Liver (tissue), 9 donors: ENCODE data around the gene RELL1. TPM values are rescaled to one million over a fixed set of nuclear protein-coding genes. Genes with fewer than 3 reads are reported as not detected.

Experiments
- DNase-seq: peaks from one replicate; pipeline ENCODE4 v3.0.0-alpha.2; 2017; ENCODE audit warnings: low spot score
- H3K27ac ChIP-seq, 2 donors: one replicate each; pipeline ENCODE4 v1.7.0; 2013; ENCODE audit warnings: inconsistent platforms in 2 of 2, low read length in 2 of 2, control low read depth in 1 of 2, low read depth in 1 of 2, mild to moderate bottlenecking in 1 of 2
- H3K27me3 ChIP-seq, 4 donors: one replicate each; pipeline versions ENCODE4 v1.6.1 to v1.7.0; 2013; ENCODE audit warnings: low read length in 3 of 4, inconsistent platforms in 1 of 4, mild to moderate bottlenecking in 1 of 4, moderate library complexity in 1 of 4; ENCODE audit not compliant: control insufficient read depth in 4 of 4, insufficient read depth in 4 of 4
- H3K36me3 ChIP-seq, 4 donors: one replicate each; pipeline versions ENCODE4 v1.6.1 to v1.7.0; 2013; ENCODE audit warnings: low read length in 3 of 4, mild to moderate bottlenecking in 3 of 4, low read depth in 1 of 4, moderate library complexity in 1 of 4; ENCODE audit not compliant: control insufficient read depth in 4 of 4, insufficient read depth in 3 of 4
- H3K4me1 ChIP-seq, 4 donors: one replicate each; pipeline versions ENCODE4 v1.6.1 to v1.7.0; 2013; ENCODE audit warnings: low read length in 3 of 4, mild to moderate bottlenecking in 3 of 4, moderate library complexity in 1 of 4; ENCODE audit not compliant: control insufficient read depth in 4 of 4, insufficient read depth in 4 of 4
- H3K4me3 ChIP-seq, 3 donors: one replicate each; pipeline versions ENCODE4 v1.6.1 to v1.7.0; 2013; ENCODE audit warnings: low read length in 3 of 3, control low read depth in 1 of 3, low read depth in 1 of 3, mild to moderate bottlenecking in 1 of 3
- H3K9ac ChIP-seq, 2 donors: one replicate each; pipeline ENCODE4 v1.7.0; 2013; ENCODE audit warnings: low read length in 2 of 2, mild to moderate bottlenecking in 2 of 2, moderate library complexity in 2 of 2, control low read depth in 1 of 2, low read depth in 1 of 2
- H3K9me3 ChIP-seq, 4 donors: one replicate each; pipeline versions ENCODE4 v1.6.1 to v1.7.0; 2013; ENCODE audit warnings: low read length in 3 of 4; ENCODE audit not compliant: control insufficient read depth in 4 of 4
- EGR1 ChIP-seq, 2 donors: IDR thresholded peaks; 2 replicates each; pipeline ENCODE4 v1.6.1; 2016 to 2018; ENCODE audit warnings: antibody characterized with exemption in 2 of 2, low read depth in 2 of 2
- FOXA1 ChIP-seq: IDR thresholded peaks from 2 replicates; pipeline ENCODE4 v1.6.1; 2016; ENCODE audit warnings: antibody characterized with exemption
- FOXA2 ChIP-seq: IDR thresholded peaks from 2 replicates; pipeline ENCODE4 v1.6.1; 2016; ENCODE audit warnings: antibody characterized with exemption
- GABPA ChIP-seq, 2 donors: IDR thresholded peaks in 1 of 2; conservative IDR thresholded peaks in 1 of 2; 2 replicates each; pipeline ENCODE4 v1.6.1; 2016; ENCODE audit warnings: antibody characterized with exemption in 2 of 2, mild to moderate bottlenecking in 1 of 2, moderate library complexity in 1 of 2
- HNF4A ChIP-seq, 2 donors: conservative IDR thresholded peaks; 2 replicates each; pipeline ENCODE4 v1.6.1; 2016; ENCODE audit warnings: antibody characterized with exemption in 2 of 2, mild to moderate bottlenecking in 2 of 2
- HNF4G ChIP-seq: IDR thresholded peaks from 2 replicates; pipeline ENCODE4 v1.6.1; 2016; ENCODE audit warnings: antibody characterized with exemption
- JUND ChIP-seq, 2 donors: IDR thresholded peaks; 2 replicates each; pipeline ENCODE4 v1.6.1; 2016; ENCODE audit warnings: antibody characterized with exemption in 2 of 2
- NR2F2 ChIP-seq: IDR thresholded peaks from 2 replicates; pipeline ENCODE4 v1.6.1; 2016; ENCODE audit warnings: antibody characterized with exemption
- RAD21 ChIP-seq, 2 donors: IDR thresholded peaks; 2 replicates each; pipeline ENCODE4 v1.6.1; 2016; ENCODE audit warnings: antibody characterized with exemption in 2 of 2, mild to moderate bottlenecking in 2 of 2
- RXRA ChIP-seq, 2 donors: IDR thresholded peaks; 2 replicates each; pipeline ENCODE4 v1.6.1; 2017 to 2018; ENCODE audit warnings: antibody characterized with exemption in 2 of 2, mild to moderate bottlenecking in 1 of 2
- SP1 ChIP-seq: IDR thresholded peaks from 2 replicates; pipeline ENCODE4 v1.6.1; 2018; ENCODE audit warnings: antibody characterized with exemption, mild to moderate bottlenecking
- TAF1 ChIP-seq: conservative IDR thresholded peaks from 2 replicates; pipeline ENCODE4 v1.6.1; 2016; ENCODE audit warnings: antibody characterized with exemption, mild to moderate bottlenecking
- YY1 ChIP-seq: IDR thresholded peaks from 2 replicates; pipeline ENCODE4 v1.6.1; 2016; ENCODE audit warnings: antibody characterized with exemption, mild to moderate bottlenecking
- WGBS: extraction: QIAGEN DNeasy Blood & Tissue Kit; methylation state at CpG from one replicate; pipeline ENCODE4 v1.1.7; 2013; 5-methylcytosine and 5-hydroxymethylcytosine counted together
- polyA plus RNA-seq, 2 donors: library from polyadenylated mRNA; stranded (reverse) in 1 of 2; unstranded in 1 of 2; fragments of 200-250 nt in 1 of 2; fragments of >200 nt in 1 of 2; fragmentation: Nextera tagmentation in 1 of 2; extraction: Ambion mirVana in 1 of 2; gene quantifications; one replicate each; pipeline versions ENCODE4 v1.2.1 to v1.2.3, GENCODE V29; 2013 to 2015
- total RNA-seq, 2 donors: library from RNA; depleted of rRNA; stranded (reverse); fragments of >200 nt; gene quantifications; one replicate each; pipeline ENCODE4 v1.2.3, GENCODE V29; 2014
- TF ChIP-seq, protein P1 (sequence below): fragments of 150-350 bp; IDR thresholded peaks from 2 replicates; pipeline ENCODE4 v1.5.1; 2017; ENCODE audit warnings: improper control_type of control experiment, low read depth, low read length; ENCODE audit not compliant: missing input control
- TF ChIP-seq, protein P2 (sequence below): IDR thresholded peaks from 2 replicates; pipeline ENCODE4 v1.6.1; 2016; ENCODE audit warnings: antibody characterized with exemption
- TF ChIP-seq, protein P3 (sequence below): IDR thresholded peaks from 2 replicates; pipeline ENCODE4 v1.6.1; 2016; ENCODE audit warnings: antibody characterized with exemption
- TF ChIP-seq, protein P4 (sequence below): IDR thresholded peaks from 2 replicates; pipeline ENCODE4 v1.6.1; 2016; ENCODE audit warnings: antibody characterized with exemption
- TF ChIP-seq, protein P5 (sequence below): IDR thresholded peaks from 2 replicates; pipeline ENCODE4 v1.6.1; 2016; ENCODE audit warnings: antibody characterized with exemption, mild to moderate bottlenecking
- donor health status: healthy.
- donor health status: healthy.
- donor health status: healthy.
- donor health status: healthy.
- donor health status: healthy.

RELL1 gene
- total and polyA plus RNA-seq, 4 donors, result 1.5 to 16.8 (median 7.3) TPM

DNA sequence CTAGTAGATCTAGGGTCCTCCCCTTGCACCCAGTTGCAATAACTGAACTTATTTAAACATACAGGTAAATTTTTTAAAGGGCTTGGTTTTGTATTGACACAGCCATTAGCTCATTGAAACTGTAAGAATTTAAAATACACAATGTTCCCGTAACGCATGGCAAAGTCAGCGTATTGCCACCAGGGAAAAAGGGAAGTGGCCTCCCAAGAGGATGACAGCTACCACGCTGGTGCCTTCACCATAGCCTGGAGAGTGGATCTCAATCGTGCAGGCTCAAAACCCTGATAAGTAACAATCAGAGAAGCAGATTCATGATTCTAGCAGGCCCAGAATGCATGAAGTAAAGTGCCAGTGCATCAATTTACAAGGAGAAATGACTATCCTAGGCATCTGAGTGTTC is 49.4 kb upstream of the RELL1 start:
- Histone ChIP-seq H3K9ac (no peak overlapping the region), H3K27ac (no peak overlapping the region), H3K4me1 (peaks cover 0 to 10% (median 5%) of the 10 kb centered on the region in 4 donors), H3K36me3 (no peaks in the 10 kb centered on the region), H3K4me3 (no peak overlapping the region), H3K27me3 (no peaks in the 10 kb centered on the region), H3K9me3 (no peaks in the 10 kb centered on the region)
- TF ChIP-seq FOXA1 (no peak), GABPA (IDR thresholded peaks at IDR 0.05 in 1 of 2, conservative IDR thresholded peaks at IDR 0.05 in 1 of 2) (no peak), HNF4G (no peak), SP1 (no peak), NR2F2 (no peak), EGR1 (IDR thresholded peaks at IDR 0.05; ENCODE audit: low read depth in 2 of 2) (no peak), FOXA2 (no peak), RXRA (IDR thresholded peaks at IDR 0.05) (no peak), YY1 (no peak), HNF4A (conservative IDR thresholded peaks at IDR 0.05) (no peak)
- TF ChIP-seq, protein P1, sequence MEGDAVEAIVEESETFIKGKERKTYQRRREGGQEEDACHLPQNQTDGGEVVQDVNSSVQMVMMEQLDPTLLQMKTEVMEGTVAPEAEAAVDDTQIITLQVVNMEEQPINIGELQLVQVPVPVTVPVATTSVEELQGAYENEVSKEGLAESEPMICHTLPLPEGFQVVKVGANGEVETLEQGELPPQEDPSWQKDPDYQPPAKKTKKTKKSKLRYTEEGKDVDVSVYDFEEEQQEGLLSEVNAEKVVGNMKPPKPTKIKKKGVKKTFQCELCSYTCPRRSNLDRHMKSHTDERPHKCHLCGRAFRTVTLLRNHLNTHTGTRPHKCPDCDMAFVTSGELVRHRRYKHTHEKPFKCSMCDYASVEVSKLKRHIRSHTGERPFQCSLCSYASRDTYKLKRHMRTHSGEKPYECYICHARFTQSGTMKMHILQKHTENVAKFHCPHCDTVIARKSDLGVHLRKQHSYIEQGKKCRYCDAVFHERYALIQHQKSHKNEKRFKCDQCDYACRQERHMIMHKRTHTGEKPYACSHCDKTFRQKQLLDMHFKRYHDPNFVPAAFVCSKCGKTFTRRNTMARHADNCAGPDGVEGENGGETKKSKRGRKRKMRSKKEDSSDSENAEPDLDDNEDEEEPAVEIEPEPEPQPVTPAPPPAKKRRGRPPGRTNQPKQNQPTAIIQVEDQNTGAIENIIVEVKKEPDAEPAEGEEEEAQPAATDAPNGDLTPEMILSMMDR, result no peak
- TF ChIP-seq, protein P2, sequence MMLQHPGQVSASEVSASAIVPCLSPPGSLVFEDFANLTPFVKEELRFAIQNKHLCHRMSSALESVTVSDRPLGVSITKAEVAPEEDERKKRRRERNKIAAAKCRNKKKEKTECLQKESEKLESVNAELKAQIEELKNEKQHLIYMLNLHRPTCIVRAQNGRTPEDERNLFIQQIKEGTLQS, result no peak
- TF ChIP-seq, protein P3, sequence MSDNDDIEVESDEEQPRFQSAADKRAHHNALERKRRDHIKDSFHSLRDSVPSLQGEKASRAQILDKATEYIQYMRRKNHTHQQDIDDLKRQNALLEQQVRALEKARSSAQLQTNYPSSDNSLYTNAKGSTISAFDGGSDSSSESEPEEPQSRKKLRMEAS, result no peak
- TF ChIP-seq, protein P4, sequence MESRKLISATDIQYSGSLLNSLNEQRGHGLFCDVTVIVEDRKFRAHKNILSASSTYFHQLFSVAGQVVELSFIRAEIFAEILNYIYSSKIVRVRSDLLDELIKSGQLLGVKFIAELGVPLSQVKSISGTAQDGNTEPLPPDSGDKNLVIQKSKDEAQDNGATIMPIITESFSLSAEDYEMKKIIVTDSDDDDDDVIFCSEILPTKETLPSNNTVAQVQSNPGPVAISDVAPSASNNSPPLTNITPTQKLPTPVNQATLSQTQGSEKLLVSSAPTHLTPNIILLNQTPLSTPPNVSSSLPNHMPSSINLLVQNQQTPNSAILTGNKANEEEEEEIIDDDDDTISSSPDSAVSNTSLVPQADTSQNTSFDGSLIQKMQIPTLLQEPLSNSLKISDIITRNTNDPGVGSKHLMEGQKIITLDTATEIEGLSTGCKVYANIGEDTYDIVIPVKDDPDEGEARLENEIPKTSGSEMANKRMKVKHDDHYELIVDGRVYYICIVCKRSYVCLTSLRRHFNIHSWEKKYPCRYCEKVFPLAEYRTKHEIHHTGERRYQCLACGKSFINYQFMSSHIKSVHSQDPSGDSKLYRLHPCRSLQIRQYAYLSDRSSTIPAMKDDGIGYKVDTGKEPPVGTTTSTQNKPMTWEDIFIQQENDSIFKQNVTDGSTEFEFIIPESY, result no peak
- WGBS, result 88% methylated on average over 5 of the region's 5 CpGs
- DNase-seq, result no peak

DNA sequence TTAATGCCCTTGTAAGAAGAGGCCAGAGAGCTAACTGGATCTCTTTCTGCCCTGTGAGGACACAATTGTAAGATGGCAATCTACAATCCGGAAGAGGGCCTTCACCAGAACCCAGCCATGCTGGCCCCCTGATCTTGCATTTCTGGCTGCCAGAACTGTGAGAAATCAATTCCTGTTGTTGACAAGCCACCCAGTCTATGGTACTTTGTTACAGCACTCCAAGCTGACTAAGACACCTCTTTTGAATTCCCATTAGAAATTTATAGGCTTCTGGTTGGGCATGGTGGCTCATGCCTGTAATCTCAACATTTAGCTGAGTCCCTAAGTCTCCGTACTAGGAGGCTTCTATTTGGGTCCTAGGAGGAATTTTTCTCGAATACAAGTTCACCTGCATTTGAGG is 48.8 kb upstream of the RELL1 start:
- WGBS, result 94% methylated on average over 3 of the region's 3 CpGs
- no peaks in the 10 kb centered on the region for H3K9me3 ChIP-seq
- peaks cover 0 to 10% (median 5%) of the 10 kb centered on the region in 4 donors for H3K4me1 ChIP-seq
- DNase-seq, result no peak
- no peaks in the 10 kb centered on the region for H3K36me3 ChIP-seq
- no peak overlapping the region for H3K27ac ChIP-seq
- H3K9ac ChIP-seq, result no peak overlapping the region
- no peaks in the 10 kb centered on the region for H3K27me3 ChIP-seq
- H3K4me3 ChIP-seq, result no peak overlapping the region
- no peak for TF ChIP-seq EGR1 (IDR thresholded peaks at IDR 0.05; ENCODE audit: low read depth in 2 of 2)
- no peak for TF ChIP-seq TAF1
- no peak for TF ChIP-seq HNF4A (conservative IDR thresholded peaks at IDR 0.05)
- TF ChIP-seq, protein P5, sequence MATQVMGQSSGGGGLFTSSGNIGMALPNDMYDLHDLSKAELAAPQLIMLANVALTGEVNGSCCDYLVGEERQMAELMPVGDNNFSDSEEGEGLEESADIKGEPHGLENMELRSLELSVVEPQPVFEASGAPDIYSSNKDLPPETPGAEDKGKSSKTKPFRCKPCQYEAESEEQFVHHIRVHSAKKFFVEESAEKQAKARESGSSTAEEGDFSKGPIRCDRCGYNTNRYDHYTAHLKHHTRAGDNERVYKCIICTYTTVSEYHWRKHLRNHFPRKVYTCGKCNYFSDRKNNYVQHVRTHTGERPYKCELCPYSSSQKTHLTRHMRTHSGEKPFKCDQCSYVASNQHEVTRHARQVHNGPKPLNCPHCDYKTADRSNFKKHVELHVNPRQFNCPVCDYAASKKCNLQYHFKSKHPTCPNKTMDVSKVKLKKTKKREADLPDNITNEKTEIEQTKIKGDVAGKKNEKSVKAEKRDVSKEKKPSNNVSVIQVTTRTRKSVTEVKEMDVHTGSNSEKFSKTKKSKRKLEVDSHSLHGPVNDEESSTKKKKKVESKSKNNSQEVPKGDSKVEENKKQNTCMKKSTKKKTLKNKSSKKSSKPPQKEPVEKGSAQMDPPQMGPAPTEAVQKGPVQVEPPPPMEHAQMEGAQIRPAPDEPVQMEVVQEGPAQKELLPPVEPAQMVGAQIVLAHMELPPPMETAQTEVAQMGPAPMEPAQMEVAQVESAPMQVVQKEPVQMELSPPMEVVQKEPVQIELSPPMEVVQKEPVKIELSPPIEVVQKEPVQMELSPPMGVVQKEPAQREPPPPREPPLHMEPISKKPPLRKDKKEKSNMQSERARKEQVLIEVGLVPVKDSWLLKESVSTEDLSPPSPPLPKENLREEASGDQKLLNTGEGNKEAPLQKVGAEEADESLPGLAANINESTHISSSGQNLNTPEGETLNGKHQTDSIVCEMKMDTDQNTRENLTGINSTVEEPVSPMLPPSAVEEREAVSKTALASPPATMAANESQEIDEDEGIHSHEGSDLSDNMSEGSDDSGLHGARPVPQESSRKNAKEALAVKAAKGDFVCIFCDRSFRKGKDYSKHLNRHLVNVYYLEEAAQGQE, result no peak
- no peak for TF ChIP-seq YY1
- no peak for TF ChIP-seq FOXA2
- no peak for TF ChIP-seq RXRA (IDR thresholded peaks at IDR 0.05)
- TF ChIP-seq GABPA (IDR thresholded peaks at IDR 0.05 in 1 of 2, conservative IDR thresholded peaks at IDR 0.05 in 1 of 2), result no peak
- TF ChIP-seq NR2F2, result no peak
- TF ChIP-seq, protein P1, result no peak
- no peak for TF ChIP-seq RAD21 (IDR thresholded peaks at IDR 0.05)
- no peak for TF ChIP-seq SP1
- TF ChIP-seq, protein P2, result no peak
- TF ChIP-seq, protein P4, result no peak
- no peak for TF ChIP-seq FOXA1
- TF ChIP-seq, protein P3, result no peak
- TF ChIP-seq HNF4G, result no peak
- no peak for TF ChIP-seq JUND (IDR thresholded peaks at IDR 0.05)
